ENCODE results near the gene TBC1D10A.

GRCh38 chr22:30261134-30261533 lies 65.6 kb downstream of the TBC1D10A start:
- TF ChIP-seq CTCF (IDR thresholded peaks at IDR 0.05; ENCODE audit: insufficient read depth, low read length) (no peak), GABPA (IDR thresholded peaks at IDR 0.05; ENCODE audit: low read depth) (no peak), POLR2AphosphoS5 (IDR thresholded peaks at IDR 0.05; ENCODE audit: low read depth) (no peak), REST (IDR thresholded peaks at IDR 0.05; ENCODE audit: insufficient replicate concordance, low read depth) (no peak), SPI1 (IDR thresholded peaks at IDR 0.05; ENCODE audit: borderline replicate concordance, low read depth) (no peak)
